Endothelial cell of umbilical vein (primary cell): Measurements from ENCODE around the gene TMPRSS11E. TPM values are rescaled to one million over a fixed set of nuclear protein-coding genes. Genes with fewer than 3 reads are reported as not detected.

Source experiments
- BruUV-seq: library from RNA; stranded (reverse); fragments of 400-500 nt; replicated peaks from 2 replicates; lab custom pipeline; 2021; lab: Mats Ljungman, UMichigan
- CTCF ChIA-PET: fragments of 300-600, 350-600 bp; sonication (Branson Sonifier 250); formaldehyde crosslinking; loops from one replicate; lab custom pipeline; 2021; ENCODE audit warnings: antibody characterized with exemption, inconsistent platforms; lab: Charles Lee
- POLR2A ChIA-PET: fragments of 300-600, 350-600 bp; sonication (Branson Sonifier 250); formaldehyde crosslinking; loops from one replicate; lab custom pipeline; 2021; ENCODE audit warnings: antibody characterized with exemption, inconsistent platforms; lab: Charles Lee
- DNase-seq: peaks from one replicate; pipeline ENCODE4 v3.0.0-alpha.2; 2011; ENCODE audit warnings: low read depth, low spot score
- FAIRE-seq: peaks from 2 replicates; lab custom pipeline; 2011; peaks lifted over from hg19 to GRCh38; lab: Jason Lieb, UNC
- H2AFZ ChIP-seq: 2 replicates; pipeline ENCODE4 v1.6.0; 2012; ENCODE audit warnings: low read depth, low read length, control low read depth, inconsistent platforms
- H3K27ac ChIP-seq: 2 replicates; pipeline ENCODE4 v1.5.1; 2011; ENCODE audit warnings: low read depth, mild to moderate bottlenecking, control low read depth, low read length, moderate library complexity; ENCODE audit not compliant: insufficient read depth
- H3K27me3 ChIP-seq, 2 experiments: 2 replicates each; pipeline versions ENCODE4 v1.6.0 to v1.6.1; 2011; ENCODE audit warnings: low read length in 2 of 2, mixed read lengths in 1 of 2; ENCODE audit not compliant: control insufficient read depth in 2 of 2, insufficient read depth in 2 of 2
- H3K36me3 ChIP-seq, 2 experiments: 2 replicates in 1 of 2; 3 replicates in 1 of 2; pipeline ENCODE4 v1.5.1; 2011; ENCODE audit warnings: low read length in 2 of 2, mild to moderate bottlenecking in 1 of 2, moderate library complexity in 1 of 2; ENCODE audit not compliant: control insufficient read depth in 2 of 2, insufficient read depth in 2 of 2; ENCODE audit errors: extremely low read depth in 1 of 2
- H3K4me1 ChIP-seq: 3 replicates; pipeline ENCODE4 v1.5.1; 2011; ENCODE audit warnings: mild to moderate bottlenecking, low read length; ENCODE audit not compliant: control insufficient read depth, insufficient read depth; ENCODE audit errors: extremely low read depth
- H3K4me2 ChIP-seq: 2 replicates; pipeline ENCODE4 v1.6.1; 2011; ENCODE audit warnings: low read length, control low read depth, mixed read lengths; ENCODE audit not compliant: insufficient read depth
- H3K4me3 ChIP-seq, 3 experiments: fragments of 200-600 bp in 1 of 3; sonication (generic), shearing (Covaris generic) in 1 of 3; replicated peaks in 1 of 3; 2 replicates each; pipeline ENCODE4 v1.5.1; 2011 to 2016; ENCODE audit warnings: control low read depth in 3 of 3, low read length in 3 of 3, mild to moderate bottlenecking in 2 of 3, inconsistent platforms in 1 of 3, low read depth in 1 of 3, moderate library complexity in 1 of 3; ENCODE audit not compliant: insufficient read depth in 1 of 3
- H3K79me2 ChIP-seq: 2 replicates; pipeline ENCODE4 v1.6.0; 2012; ENCODE audit warnings: low read length, inconsistent platforms; ENCODE audit not compliant: control insufficient read depth, insufficient read depth
- H3K9ac ChIP-seq: replicated peaks from 2 replicates; pipeline ENCODE3; 2011; ENCODE audit warnings: low read length, control low read depth; ENCODE audit not compliant: insufficient read depth; ENCODE audit errors: extremely low read depth
- H3K9me1 ChIP-seq: replicated peaks from 3 replicates; pipeline ENCODE4 v1.6.0; 2011; ENCODE audit warnings: mild to moderate bottlenecking, low read length; ENCODE audit not compliant: control insufficient read depth, insufficient read depth; ENCODE audit errors: extremely low read depth
- H3K9me3 ChIP-seq: replicated peaks from 2 replicates; pipeline ENCODE4 v1.5.1; 2012; ENCODE audit warnings: low read length, inconsistent platforms; ENCODE audit not compliant: control insufficient read depth, insufficient read depth
- H4K20me1 ChIP-seq: replicated peaks from 2 replicates; pipeline ENCODE3; 2011; ENCODE audit warnings: mild to moderate bottlenecking, low read length; ENCODE audit not compliant: control insufficient read depth, insufficient read depth; ENCODE audit errors: extremely low read depth
- CTCF ChIP-seq, 2 donors: IDR thresholded peaks; 1 replicate in 1 of 2; 2 replicates in 1 of 2; pipeline ENCODE4 v1.5.1; 2011; ENCODE audit warnings: low read length in 2 of 2, mild to moderate bottlenecking in 2 of 2, moderate library complexity in 2 of 2, control low read depth in 1 of 2, inconsistent platforms in 1 of 2, low read depth in 1 of 2; ENCODE audit not compliant: insufficient read depth in 1 of 2; ENCODE audit errors: extremely low read depth in 1 of 2
- EZH2 ChIP-seq: IDR thresholded peaks from 2 replicates; pipeline ENCODE4 v1.6.1; 2012; ENCODE audit warnings: borderline replicate concordance, low read depth, mild to moderate bottlenecking, moderate library complexity, low read length, inconsistent platforms; ENCODE audit not compliant: severe bottlenecking
- FOS ChIP-seq: IDR thresholded peaks from 2 replicates; pipeline ENCODE4 v1.6.1; 2011; ENCODE audit warnings: mild to moderate bottlenecking, low read length, moderate library complexity, borderline replicate concordance; ENCODE audit not compliant: insufficient read depth
- GATA2 ChIP-seq: IDR thresholded peaks from 2 replicates; pipeline ENCODE4 v1.7.0; 2011; ENCODE audit warnings: low read depth, mild to moderate bottlenecking, moderate library complexity, mixed read lengths, low read length; ENCODE audit not compliant: insufficient read length, insufficient read depth
- JUN ChIP-seq: IDR thresholded peaks from 2 replicates; pipeline ENCODE4 v1.6.1; 2011; ENCODE audit warnings: borderline replicate concordance, low read depth; ENCODE audit not compliant: insufficient read length, insufficient read depth
- MAX ChIP-seq: IDR thresholded peaks from 2 replicates; pipeline ENCODE4 v1.6.1; 2011; ENCODE audit not compliant: insufficient read depth, insufficient read length
- MYC ChIP-seq: IDR thresholded peaks from one replicate; pipeline ENCODE4 v1.6.1; 2011; ENCODE audit warnings: mild to moderate bottlenecking, low read depth, low read length
- POLR2A ChIP-seq: IDR thresholded peaks from 2 replicates; pipeline ENCODE4 v1.6.1; 2012; ENCODE audit warnings: low read depth, mild to moderate bottlenecking, control low read depth, low read length
- POLR2AphosphoS5 ChIP-seq: IDR thresholded peaks from 2 replicates; pipeline ENCODE4 v1.6.1; 2012; ENCODE audit warnings: low read depth, mild to moderate bottlenecking, control low read depth, low read length, moderate library complexity; ENCODE audit not compliant: insufficient read depth
- dilution Hi-C: fragments of 300-500 bp; cut with MboI; formaldehyde crosslinking; loops from one replicate; pipeline ENCODE4 v1.15.0; 2019; ENCODE audit warnings: low sequenced_read_pairs; ENCODE audit not compliant: extremely low pct_ligation_motif_present
- intact Hi-C: fragments of 100-400 bp; cut with micrococcal nuclease; formaldehyde crosslinking; loops from one replicate; pipeline ENCODE4 v1.10.0; 2022
- polyA plus RNA-seq, 4 experiments: library from polyadenylated mRNA; depleted of rRNA in 3 of 4; stranded (reverse) in 3 of 4; unstranded in 1 of 4; fragments of >200 nt; gene quantifications; 2 replicates each; pipeline versions ENCODE4 v1.2.1 to v1.2.3, GENCODE V29; 2011 to 2012; ENCODE audit warnings: missing spikeins in 1 of 4
- total RNA-seq: library from RNA; stranded (reverse); gene quantifications from 2 replicates; pipeline ENCODE4 v1.2.3, GENCODE V29; 2021

The TMPRSS11E gene
- total and polyA plus RNA-seq, 2 donors (not counting 3 experiments of a cell fraction or from before 2014, with no cell fraction given) = not detected

- intact Hi-C loops = no loop called here
These were observed 20.7 kb upstream of the TMPRSS11E start for GRCh38 chr4:68426516-68426915.

GRCh38 chr4:68430337-68430736, 16.9 kb upstream of the TMPRSS11E start:
- dilution Hi-C loops = no loop called here
- ChIA-PET POLR2A (no interaction called here), CTCF (no interaction called here)
- no peaks in the 10 kb centered on the region for H3K27me3 ChIP-seq
- no peaks in the 10 kb centered on the region for H4K20me1 ChIP-seq
- H3K79me2 ChIP-seq = no peaks in the 10 kb centered on the region
- no peaks in the 10 kb centered on the region for H3K9me1 ChIP-seq
- H2AFZ ChIP-seq = no peak overlapping the region
- BruUV-seq = no TSS peak
- no peak overlapping the region for H3K27ac ChIP-seq
- no peak overlapping the region for H3K4me2 ChIP-seq
- intact Hi-C loops = no loop called here
- H3K9me3 ChIP-seq = no peaks in the 10 kb centered on the region
- H3K4me3 ChIP-seq = no peak overlapping the region
- no peak for TF ChIP-seq POLR2AphosphoS5
- no peak for TF ChIP-seq FOS
- TF ChIP-seq CTCF (IDR thresholded peaks at IDR 0.05; ENCODE audit: extremely low read depth in 1 of 2, insufficient read depth in 1 of 2, low read depth in 1 of 2, low read length in 2 of 2) = no peak
- TF ChIP-seq EZH2 = no peak
- no peak for TF ChIP-seq MYC
- TF ChIP-seq JUN = no peak
- no peak for TF ChIP-seq MAX
- TF ChIP-seq GATA2 = no peak
- TF ChIP-seq POLR2A = no peak
- H3K4me1 ChIP-seq = no peaks in the 10 kb centered on the region
- no peak overlapping the region for H3K9ac ChIP-seq
- H3K36me3 ChIP-seq = no peaks in the 10 kb centered on the region
- DNase-seq (no peak), FAIRE-seq (no peak)

More at GRCh38 chr4:68426516-68426915, 20.7 kb upstream of the TMPRSS11E start:
- dilution Hi-C loops = no loop called here
- ChIA-PET CTCF (no interaction called here), POLR2A (no interaction called here)
- H4K20me1 ChIP-seq = no peaks in the 10 kb centered on the region
- no peak for DNase-seq
- H3K9me3 ChIP-seq = no peaks in the 10 kb centered on the region
- no peaks in the 10 kb centered on the region for H3K79me2 ChIP-seq
- H3K4me3 ChIP-seq = no peak overlapping the region
- no peak overlapping the region for H3K27ac ChIP-seq
- TF ChIP-seq GATA2 = no peak
- no peak for TF ChIP-seq CTCF (IDR thresholded peaks at IDR 0.05; ENCODE audit: extremely low read depth in 1 of 2, insufficient read depth in 1 of 2, low read depth in 1 of 2, low read length in 2 of 2)
- TF ChIP-seq MYC = no peak
- no peak overlapping the region for H3K4me2 ChIP-seq
- H2AFZ ChIP-seq = no peak overlapping the region
- BruUV-seq = no TSS peak
- no peak for FAIRE-seq
- H3K4me1 ChIP-seq = no peaks in the 10 kb centered on the region
- H3K9ac ChIP-seq = no peak overlapping the region
- no peaks in the 10 kb centered on the region for H3K27me3 ChIP-seq
- H3K36me3 ChIP-seq = no peaks in the 10 kb centered on the region
- no peaks in the 10 kb centered on the region for H3K9me1 ChIP-seq
